ENCODE measurements around the gene ADGRE1.

DNA sequence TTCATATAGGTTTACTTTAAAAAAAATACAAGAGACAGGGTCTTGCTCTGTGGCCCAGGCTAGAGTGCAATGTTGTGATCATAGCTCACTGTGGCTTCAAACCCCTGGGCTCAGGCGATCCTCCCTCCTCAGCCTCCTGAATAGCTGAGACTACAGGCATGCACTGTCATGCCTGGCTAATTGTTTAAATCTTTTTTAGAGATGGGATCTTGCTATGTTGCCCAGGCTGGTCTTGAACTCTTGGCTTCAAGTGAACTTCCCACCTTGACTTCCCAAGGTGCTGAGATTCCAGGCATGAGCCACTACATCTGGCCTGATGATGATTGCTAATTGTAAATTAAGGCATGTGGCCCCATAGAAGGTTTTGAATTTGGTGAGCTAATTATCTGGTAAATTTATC is 35.4 kb upstream of the ADGRE1 start:
- TF ChIP-seq, protein P1, sequence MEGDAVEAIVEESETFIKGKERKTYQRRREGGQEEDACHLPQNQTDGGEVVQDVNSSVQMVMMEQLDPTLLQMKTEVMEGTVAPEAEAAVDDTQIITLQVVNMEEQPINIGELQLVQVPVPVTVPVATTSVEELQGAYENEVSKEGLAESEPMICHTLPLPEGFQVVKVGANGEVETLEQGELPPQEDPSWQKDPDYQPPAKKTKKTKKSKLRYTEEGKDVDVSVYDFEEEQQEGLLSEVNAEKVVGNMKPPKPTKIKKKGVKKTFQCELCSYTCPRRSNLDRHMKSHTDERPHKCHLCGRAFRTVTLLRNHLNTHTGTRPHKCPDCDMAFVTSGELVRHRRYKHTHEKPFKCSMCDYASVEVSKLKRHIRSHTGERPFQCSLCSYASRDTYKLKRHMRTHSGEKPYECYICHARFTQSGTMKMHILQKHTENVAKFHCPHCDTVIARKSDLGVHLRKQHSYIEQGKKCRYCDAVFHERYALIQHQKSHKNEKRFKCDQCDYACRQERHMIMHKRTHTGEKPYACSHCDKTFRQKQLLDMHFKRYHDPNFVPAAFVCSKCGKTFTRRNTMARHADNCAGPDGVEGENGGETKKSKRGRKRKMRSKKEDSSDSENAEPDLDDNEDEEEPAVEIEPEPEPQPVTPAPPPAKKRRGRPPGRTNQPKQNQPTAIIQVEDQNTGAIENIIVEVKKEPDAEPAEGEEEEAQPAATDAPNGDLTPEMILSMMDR (IDR thresholded peaks at IDR 0.05; ENCODE audit: insufficient read depth, low read length, poor library complexity, severe bottlenecking): no peak
- TF ChIP-seq EZH2phosphoT487 (conservative IDR thresholded peaks at IDR 0.05; ENCODE audit: low read length): no peak
